NCI-H345 (cell line): ENCODE measurements around the gene MAPKAPK2.

ENCODE experiments used
- DNase-seq: peaks from one replicate; lab custom pipeline; 2025; lab: John Stamatoyannopoulos, UW

Gene MAPKAPK2

DNA sequence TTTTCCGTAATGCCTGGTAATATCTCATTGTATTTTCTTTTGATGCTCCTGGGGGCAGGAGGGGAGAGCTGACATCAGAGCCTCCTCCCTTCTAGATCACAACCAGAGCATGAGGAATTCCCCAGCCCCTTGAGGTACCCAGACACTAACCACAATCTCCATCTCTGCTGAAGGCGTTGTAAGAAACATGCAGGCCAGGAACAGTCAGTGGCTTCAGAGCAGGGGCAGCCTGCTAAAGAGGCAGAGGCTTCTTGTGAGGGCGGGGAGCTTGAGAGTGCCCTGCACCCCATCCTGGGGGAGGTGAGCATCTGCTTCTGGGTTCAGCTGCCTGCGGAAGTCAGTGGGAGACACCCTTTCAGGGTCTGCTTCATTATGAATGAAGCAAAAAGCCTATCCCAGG is 19.0 kb downstream of the MAPKAPK2 start:
- no peak for DNase-seq

- no peak for DNase-seq
Observed at GRCh38 chr1:206704226-206704625, 19.5 kb downstream of the MAPKAPK2 start.

DNA sequence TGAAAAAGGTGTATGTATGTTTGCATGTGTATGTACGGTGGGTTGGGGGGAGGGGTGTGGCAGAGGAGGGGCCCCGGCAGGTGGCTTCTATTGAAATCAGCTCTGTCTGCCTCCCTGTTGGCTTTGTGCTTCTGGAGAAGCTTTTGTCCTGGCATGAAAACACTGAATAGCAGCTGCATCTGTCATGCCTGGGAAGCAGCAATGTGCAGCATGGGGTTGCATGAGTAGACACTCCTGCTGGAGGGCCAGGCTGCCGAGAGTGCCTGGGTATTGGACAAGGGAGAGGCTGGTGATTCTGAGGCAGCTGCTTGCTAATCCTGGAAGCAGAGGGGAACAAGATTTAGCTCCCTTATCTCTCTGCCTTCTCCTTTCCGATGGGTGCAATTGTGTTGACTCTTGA is 20.5 kb downstream of the MAPKAPK2 start:
- peak; percentile 98 for DNase-seq

DNA sequence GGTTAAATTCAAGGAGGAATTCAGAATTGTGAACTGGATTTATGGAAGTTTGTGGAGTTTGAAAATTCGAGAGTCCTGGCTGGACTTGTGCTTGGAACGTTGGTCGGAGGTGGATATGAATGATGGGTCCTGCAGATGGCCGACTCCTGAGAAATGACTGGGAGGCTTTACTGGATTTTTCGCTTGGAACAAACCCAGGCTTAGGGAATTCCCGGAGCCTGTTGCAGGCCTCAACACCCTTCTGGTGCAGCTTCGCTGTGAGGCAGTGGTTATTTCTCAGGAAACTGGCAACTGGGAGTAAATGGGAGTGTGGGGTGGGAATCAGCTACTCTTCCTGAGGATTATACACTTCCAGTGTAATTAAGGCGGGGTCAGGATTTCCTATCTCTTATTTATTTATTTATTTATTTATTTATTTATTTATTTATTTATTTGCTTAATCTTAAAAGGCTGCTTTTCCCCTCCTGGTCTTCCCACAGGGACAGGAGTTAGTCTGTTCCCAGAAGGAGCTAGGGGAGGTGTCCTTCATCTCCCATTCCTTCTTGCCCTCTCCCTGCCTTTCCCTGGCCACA is 21.1 kb downstream of the MAPKAPK2 start:
- DNase-seq = no peak

DNA sequence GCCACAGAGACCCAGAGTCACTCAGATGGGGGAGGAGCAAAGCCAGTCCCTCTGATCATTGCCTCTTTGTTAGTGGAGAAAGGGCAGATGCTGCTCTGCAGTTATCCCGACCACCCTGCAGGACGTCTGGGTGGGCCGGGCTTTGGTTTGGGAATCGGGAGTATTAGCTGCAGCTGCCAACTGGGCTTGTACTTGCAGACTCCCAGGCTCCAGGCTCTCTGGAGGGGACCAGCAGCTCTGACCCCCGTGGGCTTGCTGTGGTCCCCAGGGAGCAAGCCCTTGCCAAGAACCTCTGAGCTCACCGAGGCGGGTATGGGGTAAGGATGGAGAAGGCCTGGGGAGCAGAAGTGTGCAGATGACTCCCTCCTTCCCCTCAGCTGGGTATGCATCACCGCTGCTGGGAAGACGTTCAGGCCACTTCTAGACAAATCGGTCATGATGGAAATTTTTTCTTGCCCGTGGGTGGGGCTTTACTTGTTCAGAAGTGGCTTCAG is 21.6 kb downstream of the MAPKAPK2 start:
- DNase-seq = peak; percentile 62

DNA sequence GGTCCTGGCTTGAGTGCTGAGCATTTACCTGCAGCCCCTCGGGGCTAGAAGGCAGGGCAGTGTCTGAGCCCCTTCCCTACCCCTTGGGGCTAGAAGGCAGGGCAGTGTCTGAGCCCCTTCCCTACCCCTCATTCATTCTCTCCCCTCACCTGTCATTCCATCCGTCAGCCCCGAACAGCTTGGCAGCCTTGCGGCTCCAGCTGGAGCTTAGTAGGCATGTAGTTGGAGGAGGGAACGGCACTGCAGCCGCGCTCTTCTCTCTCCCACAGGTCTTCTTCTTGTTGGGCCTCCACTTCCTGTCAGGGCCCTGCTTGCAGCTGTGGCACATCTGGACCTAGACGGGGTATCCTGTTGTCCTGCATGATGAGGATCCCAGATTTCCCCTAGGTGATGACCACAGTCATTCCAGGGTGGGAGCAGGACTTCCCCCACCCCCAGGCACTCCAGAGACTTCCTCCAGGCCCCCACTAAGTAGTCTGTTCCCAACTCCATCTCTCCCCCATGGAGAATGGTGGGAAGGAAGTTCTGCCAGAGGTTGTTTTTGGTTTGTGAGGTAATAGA is 22.2 kb downstream of the MAPKAPK2 start:
- DNase-seq = no peak

- no peak for DNase-seq
Observed at GRCh38 chr1:206708058-206708457, 23.4 kb downstream of the MAPKAPK2 start.

DNA sequence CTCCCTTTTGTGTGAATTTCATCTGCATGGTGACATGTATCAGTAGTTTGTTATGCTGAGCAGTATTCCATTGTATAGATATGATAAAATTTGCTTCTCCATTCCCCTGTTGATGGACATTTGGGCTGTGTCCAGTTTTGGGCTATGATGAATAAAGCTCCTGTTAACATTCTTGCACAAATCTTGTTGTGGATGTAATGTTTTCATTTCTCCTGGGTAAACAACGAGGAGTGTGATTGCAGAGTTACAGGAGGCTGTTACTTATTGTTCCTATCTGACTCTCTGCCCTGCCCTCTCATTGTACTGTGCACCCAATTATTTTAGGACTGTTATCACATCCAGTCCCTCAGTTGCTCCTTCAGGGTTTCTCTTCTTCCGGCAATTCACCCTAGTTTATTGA is 24.2 kb downstream of the MAPKAPK2 start:
- no peak for DNase-seq

DNA sequence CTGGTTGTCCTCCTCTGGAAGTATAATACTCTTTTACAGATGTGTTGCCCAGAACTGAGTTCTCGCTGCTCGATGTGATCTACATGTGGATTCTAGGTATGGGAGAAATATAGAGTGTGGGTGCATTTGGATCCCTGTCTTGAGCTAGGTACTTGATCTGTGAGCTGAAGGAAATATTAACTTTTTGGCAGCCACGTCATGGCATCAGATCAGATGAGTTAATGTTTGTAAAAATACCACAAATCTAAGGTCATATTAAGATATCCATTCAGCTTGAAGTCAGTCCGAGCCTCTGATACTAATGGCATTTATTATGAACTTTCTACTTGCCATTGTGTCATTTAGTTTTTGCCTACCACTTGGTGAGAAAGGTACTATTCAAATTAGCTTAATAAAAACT is 24.6 kb downstream of the MAPKAPK2 start:
- no peak for DNase-seq

DNA sequence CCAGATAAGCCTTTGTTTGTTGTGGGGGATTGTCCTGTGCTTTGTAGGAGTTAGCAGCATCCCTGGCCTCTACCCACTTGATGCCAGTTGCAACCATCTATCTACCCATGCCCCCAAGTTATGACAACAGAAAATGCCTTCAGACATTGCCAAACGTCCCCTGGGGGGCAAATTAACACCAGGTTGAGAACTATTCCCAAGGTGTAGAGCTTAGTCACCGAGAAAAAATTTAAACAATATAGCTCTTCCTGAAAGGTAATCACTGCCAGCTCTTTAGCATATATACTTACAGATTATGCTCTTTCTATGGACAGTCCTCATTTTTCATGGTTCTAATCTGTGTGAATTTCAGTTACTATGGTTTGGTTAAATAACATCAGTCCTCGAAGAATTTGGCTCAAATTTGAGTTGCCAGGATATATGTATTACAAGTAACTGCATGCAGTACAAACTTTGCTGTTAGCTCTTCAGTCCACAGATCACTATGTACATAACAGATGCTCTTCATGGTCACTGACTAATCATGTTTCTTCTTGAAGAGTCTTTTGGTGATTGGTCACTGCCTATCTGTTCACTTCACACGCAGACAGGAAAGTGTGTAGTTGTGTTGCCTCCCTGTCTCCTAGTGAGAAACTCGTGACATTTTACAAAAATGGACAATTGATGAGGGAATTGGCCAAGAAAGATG is 25.2 kb downstream of the MAPKAPK2 start:
- no peak for DNase-seq

DNA sequence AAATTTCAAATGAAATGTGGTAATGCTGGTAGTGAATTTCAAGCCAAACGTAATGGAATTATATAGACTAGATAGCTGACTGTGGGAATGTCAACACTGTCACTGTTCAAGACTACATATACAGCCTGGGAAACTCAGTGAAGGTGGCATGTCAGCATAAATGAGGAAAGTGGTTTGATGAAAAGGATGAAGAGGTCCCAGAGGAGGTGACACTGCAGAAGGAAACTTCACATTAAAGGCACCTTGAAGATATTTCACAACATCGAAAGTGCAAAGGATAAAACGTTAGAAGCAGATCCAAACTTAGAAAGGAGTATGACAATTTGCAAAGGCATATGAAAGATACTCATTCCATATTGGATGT is 25.7 kb downstream of the MAPKAPK2 start:
- DNase-seq = no peak

DNA sequence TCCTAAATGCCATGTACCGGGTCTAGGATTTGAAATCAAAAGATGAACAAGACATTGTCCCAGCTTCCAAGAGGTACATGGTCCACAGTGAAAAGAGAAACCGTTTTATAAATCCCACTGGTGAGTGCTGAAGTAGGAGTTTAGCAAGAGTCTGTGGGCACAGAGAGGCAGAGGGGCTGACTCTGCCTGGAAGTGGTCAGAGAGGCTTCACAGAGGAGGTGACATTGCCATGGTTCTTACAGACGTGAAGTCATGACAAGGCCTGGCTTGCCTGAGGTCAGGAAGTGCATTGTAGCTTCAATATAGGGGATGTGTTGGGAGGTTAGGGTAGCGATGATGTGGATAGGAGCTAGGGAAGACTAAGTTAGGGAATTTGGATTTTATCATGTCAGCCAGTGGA is 28.4 kb downstream of the MAPKAPK2 start:
- DNase-seq = no peak

GRCh38 chr1:206713910-206714312 is 29.2 kb downstream of the MAPKAPK2 start:
- no peak for DNase-seq

DNA sequence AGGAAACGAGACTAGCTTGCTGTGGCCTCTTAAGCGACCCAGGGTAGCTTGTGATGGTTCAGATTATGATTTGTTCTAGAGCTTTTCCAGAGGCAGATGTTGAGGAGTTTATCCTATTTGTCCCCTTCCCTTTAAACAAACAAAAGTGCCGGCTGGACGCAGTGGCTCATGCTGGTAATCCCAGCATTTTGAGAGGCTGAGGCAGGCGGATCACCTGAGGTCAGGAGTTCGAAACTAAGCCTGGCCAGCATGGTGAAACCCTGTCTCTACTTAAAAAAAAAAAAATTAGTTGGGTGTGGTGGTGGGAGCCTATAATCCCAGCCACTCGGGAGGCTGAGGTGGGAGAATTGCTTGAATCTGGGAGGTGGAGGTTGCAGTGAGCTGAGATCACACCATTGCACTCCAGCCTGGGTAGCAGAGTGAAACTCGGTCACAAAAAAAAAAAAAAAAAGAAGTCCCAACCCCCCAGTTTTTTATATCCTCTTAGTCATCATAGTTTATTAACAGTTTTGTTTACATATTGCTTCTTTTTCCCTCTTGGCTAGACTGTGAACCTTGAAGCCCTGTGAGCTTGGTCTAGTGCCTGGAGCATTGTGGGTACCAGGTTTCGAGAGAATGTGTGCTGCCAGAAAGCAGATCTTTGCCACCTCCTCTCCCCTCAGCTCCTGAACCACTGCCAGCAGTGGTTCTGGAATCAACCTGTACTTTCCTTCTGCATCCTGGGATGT is 29.8 kb downstream of the MAPKAPK2 start:
- DNase-seq = no peak

DNA sequence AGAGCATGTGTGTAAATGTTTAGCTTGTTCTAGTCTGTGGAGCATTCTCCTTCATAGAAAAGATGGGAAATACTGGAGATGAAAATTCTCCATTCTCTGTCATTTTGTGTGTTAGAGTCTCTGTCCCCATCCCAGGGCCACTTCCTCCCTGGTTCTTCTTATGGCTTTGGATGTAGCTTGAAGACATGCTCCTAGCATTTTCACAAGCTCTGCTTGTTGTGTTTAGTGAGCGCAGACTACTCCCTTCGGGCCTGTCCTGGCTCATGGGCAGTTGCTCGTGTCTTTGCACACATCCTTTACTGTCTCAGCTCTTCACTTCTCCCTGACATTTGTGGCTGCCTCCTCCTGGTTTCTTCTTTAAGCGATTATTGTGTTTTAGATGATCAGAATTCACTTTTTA is 30.4 kb downstream of the MAPKAPK2 start:
- no peak for DNase-seq

- DNase-seq = no peak
Observed at GRCh38 chr1:206715552-206716158, 30.9 kb downstream of the MAPKAPK2 start.

DNA sequence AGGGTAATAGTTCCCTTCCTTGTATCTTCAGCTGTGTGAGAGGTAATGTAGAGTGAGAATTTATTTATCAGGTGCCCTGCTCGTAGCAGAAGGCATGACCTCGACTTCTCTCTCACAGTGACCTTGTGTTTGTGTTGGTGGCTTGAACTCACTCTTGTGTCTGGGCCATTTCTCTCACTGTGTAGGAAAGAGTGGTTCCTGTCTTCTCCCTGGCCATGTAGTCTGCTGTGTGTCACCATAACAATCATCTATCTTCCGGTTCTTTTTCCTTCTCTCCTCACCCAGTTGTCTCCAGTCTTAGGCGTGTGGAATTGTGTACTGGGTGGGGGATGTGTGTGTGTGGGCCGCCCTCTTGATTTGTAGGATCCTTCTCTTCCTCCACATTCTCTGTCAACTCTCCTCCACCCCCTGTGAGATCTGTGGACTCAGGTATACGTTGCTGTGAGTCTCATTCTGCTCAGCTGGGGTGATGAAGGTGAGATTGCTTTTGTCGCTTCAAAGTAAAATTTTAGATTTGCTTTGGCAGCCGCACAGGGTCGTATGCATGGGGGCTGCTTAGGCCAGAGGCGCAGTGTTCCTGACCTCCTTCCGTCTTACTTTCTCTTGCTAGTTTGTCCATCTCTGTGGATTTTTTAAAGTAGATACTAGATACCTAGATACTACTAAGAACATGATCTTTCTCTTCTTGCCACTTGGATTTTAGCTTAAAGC is 31.6 kb downstream of the MAPKAPK2 start:
- no peak for DNase-seq

GRCh38 chr1:206716870-206717673 is 32.4 kb downstream of the MAPKAPK2 start:
- DNase-seq = no peak

- no peak for DNase-seq
Observed at GRCh38 chr1:206717674-206717989, 32.9 kb downstream of the MAPKAPK2 start.

DNA sequence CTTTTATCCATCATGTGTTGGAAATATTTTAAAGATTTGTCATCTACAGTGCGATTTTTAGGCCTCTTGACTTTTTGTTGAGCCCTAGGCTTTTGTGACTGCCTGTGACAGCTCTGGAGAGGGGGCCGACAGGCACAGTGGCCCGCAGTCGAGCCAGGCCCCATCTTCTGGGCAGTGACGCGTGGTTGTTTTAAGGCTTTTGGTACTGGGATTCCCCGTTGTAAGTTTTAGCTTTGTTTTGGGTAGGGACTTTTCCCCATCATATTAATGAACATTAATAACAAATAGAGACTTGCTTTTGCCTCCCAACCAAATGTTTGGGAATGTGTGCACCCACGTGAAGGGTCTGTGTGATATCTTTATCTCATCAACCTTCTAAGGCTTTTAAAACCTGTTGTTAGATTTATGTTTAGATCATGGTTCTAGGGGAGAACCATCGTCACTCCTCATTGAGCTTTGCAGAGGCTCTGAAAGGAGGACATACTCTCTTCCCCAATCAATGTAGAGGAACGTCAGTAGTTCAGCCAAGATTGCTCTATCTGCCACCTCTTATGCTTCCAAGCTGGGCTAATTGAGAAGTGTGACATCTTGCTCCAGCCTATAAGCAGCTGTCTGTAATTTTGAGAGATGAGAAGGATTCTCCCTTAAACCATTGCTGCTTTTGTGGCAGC is 34.6 kb downstream of the MAPKAPK2 start:
- no peak for DNase-seq

GRCh38 chr1:206721454-206721853 is 36.7 kb downstream of the MAPKAPK2 start:
- DNase-seq = no peak
